ENCODE measurements around the gene SOAT1.
"Not testable (repeated sequence)": the region's sequence is repeated elsewhere in the genome, so short reads cannot be mapped to it uniquely, and the experiment has no call there.

SOAT1 gene

DNA sequence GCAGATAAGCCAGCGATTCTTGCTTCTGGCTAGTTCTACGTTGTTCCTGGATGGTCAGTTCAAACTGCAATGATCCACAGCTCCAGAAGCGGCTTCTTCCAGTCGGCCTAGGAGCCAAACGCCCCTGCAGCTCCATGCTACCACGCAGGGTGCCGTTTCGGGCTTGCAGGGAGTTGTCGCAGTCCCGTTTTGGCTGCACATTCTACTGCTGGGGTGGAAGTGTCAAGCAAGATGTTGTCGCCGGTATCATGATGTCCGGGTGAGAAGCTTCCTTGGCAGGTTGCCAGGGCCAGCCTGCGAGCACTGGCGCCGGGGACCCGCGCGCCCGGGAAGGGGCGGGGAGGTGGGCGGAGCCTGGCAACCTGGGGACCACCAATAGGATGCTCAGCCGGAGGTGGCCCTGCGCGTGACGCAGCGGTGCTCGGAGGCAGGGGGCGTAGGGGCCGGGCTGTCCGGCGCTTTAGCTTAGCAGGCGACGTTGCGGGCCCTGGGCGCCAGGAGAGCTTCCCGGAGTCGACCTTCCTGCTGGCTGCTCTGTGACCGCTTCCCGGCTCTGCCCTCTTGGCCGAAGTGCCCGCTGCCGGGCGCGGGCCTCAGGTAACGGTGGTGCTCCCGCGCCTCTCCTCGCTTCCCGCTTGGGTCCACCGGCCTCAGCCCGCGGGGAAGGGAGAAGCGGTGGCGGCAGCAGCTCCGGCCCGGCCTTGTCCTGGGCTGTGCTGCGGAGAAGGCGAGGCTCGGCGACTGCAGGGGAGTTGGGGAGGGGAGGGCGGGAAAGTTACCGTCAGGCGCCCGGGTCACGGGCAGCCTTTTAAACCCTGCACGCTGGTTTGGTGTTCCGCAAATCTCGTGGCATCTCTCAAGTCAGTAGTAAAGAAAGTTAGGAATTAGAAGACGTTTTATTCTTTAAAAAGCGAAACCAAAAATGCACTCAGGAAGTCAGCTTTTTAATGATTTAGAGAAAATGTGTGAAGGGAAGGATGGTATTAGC lies at the start of gene SOAT1:
TSS of gene SOAT1 (plus strand) at position 458 of the 988 bp plus-strand sequence. CDS start 8,888 bp downstream, outside the sequence.
- peak; percentile 89 for DNase-seq (ENCODE audit: low read depth)

DNA sequence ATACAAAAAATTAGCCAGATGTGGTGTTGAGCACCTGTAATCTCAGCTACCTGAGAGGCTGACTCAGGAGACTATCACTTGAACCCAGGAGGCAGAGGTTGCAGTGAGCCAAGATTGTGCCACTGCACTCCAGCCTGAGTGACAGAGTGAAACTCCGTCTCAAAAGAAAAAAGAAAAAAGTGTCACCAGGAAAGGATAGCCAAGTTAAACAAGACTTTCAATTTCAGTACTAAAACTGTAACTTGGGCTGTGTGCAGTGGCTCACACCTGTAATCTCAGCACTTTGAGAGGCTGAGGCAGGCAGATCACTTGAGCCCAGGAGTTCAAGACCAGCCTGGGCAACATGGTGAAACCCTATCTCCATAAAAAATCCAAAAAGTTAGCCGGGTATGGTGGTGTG lies 48.2 kb upstream of the SOAT1 start:
- not testable (repeated sequence) for DNase-seq (ENCODE audit: low read depth)

DNA sequence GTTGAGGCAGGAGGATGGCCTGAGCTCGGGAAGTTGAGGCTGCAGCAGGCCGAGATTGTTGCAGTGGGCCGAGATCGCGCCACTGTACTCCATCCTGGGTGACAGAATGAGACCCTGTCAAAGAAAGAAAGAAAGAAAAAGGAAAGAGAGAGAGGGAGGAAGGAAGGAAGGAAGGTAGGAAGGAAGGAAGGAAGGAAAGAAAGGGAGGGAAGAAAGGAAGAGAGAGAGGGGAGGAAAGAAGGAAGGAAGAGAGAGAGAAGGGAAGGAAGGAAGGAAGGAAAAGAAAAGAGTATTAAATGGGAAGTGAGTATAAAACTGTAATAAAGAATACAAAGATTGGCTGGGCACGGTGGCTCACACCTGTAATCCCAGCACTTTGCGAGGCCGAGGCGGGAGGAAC lies 45.7 kb upstream of the SOAT1 start:
- DNase-seq (ENCODE audit: low read depth), result no peak

DNA sequence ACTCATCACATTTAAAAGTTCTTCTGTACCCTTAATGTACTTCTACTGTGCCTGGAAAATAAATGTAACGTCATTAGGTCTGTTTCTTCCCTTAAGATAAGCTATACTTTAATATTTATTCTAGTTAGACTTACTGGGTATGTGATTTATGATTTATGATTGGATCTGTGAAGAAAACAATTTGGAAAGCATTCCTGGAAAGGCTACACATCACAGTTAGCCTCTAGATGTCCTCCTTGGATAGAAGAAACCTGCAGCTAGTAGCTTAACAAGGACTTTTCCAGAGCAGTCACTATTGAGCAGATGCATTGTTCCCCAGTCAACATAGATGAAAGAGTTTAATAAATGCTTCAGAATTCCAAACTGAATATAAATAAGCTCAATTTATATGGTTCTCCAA lies 41.9 kb upstream of the SOAT1 start:
- DNase-seq (ENCODE audit: low read depth), result no peak

DNA sequence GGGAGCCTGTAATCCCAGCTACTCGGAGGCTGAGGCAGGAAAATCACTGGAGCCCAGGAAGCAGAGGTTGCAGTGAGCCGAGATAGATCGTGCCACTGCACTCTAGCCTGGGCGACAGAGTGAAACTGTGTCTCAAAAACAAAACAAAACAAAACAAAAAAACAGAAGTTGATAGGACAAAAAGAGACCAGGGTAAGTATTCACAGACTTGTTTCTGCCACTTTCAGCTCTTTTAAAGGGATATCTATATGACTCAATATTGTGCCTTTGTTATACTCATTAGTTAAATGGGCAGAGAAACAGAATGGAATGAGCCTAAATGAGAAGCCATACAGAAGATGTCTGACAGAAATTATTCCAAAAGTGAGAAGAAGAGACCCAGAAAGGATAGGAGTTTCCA lies 41.0 kb upstream of the SOAT1 start:
- DNase-seq (ENCODE audit: low read depth), result no peak

DNA sequence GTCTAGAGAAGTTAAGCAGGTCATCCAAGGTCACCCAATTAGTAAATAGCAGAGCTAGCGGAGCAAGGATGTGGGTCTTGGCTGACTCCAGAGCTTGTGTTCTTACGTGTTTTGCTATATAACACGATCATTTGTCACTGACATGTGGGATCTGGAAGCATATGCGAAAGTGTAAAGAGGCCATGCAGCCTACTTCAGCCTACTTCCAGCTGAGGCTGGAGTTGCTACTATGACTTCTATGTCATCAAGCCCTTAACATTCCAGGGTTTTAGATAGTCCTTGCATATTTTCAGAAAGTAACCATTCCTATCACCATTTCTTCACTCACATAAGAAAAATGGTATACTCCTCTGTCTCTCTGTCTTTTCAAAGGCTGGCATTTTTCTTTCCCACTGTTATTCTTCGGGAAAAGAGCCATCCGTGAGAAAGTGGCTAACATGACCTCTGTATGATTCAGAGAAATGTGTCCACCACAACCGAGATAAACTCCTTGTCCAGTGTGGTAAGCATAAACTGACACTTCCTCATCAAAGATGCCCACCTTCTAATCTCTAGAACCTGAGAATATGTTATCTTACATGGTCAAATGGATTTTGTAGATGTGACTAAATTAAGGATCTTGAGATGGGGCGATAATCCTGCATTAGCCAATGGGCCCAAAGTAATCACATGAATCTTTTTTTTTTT lies 40.2 kb upstream of the SOAT1 start:
- DNase-seq (ENCODE audit: low read depth), result no peak

DNA sequence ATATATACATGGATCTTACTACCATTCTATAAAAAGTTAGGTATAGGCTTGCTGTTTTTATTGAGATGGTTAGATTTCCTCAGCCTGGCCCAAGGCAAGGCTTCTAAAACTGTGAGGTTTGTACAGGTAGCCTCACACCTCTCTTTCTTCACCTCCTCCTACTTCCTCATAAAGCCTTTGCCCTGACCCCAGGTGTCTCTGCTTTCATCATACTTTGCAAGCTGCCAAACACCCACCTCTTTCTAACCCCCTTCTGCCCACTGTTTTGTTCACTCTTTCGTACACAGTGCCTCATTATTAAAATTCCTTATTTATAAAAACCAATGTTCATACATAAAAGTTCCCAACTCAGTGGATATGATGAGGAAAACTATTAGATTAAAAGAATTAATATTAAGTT lies 31.4 kb upstream of the SOAT1 start:
- DNase-seq (ENCODE audit: low read depth), result no peak

DNA sequence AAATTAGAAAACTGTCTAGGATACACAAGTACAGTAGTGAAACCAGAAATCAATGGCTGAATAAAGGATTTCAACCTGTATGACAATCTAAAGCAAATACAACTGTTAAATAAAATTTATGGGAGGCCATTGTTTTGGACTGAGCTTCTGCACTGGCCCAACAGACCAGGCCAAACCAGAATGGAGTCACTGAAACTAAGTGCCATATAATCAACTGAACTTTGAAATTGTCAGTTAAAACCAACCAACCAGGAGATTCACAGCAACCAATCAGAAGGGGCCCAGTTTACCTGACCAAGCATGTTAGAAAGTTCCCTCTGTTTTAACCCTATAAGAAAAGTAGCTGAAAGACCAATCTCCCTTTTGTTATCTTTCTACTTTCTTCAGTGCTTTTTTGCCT lies 30.5 kb upstream of the SOAT1 start:
- no peak for DNase-seq (ENCODE audit: low read depth)

DNA sequence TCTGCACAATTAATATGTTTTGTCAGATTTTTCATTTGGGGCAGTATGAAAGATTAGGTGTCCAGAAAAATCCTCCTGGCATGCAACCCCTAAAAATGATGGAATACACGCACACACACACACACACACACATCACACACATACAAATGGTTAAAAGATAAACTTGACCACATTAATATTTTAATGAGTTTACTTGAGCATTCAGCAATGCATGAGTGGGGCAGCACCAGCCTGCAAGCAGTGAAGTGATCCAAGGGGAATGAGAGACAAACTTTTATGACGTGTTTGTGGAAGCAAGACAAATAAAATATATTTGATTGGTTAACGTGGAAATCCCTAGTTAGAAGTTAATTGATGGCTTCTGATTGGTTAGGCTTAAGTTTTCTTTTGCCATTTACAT lies 29.1 kb upstream of the SOAT1 start:
- no peak for DNase-seq (ENCODE audit: low read depth)

DNA sequence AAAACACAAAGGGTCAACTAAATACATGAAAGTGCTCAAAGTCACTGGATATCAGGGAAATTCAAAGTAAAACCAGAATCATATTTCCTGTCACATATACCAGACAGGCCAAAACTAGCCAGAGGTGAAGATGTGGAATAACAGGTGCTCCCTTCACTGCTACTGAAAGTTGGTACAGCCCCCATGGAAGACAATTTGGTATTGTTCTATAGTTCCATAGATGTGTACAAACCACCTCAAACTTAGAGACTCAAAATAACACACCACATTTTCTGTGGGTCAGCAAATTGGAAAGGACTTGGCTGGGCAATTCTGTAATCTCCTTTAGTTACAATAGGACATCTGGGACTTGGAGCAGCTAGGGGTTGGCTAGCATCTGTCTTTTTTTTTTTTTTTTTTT lies 24.5 kb upstream of the SOAT1 start:
- no peak for DNase-seq (ENCODE audit: low read depth)

DNA sequence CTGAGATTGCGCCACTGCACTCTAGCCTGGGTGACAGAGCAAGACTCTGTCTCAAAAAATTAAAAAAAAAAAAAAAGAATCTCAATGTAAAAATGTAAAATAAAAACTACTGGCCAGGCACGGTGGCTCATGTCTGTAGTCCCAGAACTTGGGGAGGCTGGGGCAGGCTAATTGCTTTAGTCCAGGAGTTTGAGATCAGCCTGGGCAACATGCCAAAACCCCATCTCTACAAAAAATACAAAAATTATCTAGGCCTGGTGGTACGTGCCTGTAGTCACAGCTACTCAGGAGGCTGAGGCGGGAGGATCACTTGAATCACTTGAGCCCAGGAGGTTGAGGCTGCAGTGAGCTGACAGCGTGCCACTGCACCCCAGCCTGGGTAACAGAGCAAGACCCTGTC lies 19.2 kb upstream of the SOAT1 start:
- DNase-seq (ENCODE audit: low read depth), result not testable (repeated sequence)

DNA sequence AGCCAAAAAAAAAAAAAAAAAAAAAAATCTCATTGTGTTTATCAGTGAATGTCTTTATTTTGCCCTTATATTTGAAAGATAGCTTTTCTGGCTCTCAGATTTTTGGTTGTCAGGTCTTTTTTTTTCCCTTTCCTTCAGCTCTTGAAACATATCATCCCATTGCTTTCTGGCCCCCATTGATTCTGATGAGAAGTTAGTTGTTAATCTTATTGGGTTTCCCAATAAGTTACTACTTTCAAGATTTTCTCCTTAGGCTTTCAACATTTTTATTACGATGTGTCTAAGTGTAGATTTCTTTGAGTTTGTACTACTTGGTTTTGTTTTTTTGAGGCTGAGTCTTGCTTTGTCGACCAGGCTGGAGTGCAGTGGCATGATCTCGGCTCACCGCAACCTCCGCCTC lies 14.7 kb upstream of the SOAT1 start:
- DNase-seq (ENCODE audit: low read depth), result no peak

DNA sequence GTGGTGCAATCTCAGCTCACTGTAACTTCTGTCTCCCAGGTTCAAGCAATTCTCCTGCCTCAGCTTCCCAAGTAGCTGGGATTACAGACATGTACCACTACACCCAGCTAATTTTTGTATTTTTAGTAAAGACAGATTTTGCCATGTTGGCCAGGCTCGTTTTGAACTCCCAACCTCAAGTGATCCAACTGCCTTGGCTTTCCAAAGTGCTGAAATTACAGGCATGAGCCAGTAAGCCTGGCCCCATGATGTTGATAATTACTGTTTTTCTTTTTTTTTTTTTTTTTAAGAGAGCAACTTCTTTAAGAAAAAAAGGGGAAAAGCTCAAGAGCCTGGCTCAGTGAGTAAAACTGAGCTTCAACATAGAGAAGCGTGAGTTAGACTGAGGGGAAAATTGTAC lies 9.6 kb upstream of the SOAT1 start:
- DNase-seq (ENCODE audit: low read depth), result no peak

DNA sequence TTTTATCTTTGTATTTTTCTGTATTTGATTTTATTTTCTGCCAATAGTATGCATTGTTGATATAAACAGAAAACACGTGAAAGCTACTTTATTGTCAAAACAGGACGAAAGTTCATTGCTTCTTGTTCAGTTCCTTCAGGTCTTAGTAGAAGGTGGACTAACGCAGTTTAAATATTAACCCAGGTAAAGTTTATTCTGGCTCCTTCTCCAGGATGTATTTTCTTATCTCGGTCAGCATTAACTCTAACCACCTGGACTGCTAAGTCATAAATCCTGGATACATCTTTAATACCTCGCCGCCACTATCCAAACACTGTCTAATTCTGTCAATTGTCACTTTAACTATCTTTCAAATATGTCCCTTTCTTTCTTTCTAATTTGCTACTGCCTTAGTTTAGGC lies 5.7 kb upstream of the SOAT1 start:
- DNase-seq (ENCODE audit: low read depth), result no peak

DNA sequence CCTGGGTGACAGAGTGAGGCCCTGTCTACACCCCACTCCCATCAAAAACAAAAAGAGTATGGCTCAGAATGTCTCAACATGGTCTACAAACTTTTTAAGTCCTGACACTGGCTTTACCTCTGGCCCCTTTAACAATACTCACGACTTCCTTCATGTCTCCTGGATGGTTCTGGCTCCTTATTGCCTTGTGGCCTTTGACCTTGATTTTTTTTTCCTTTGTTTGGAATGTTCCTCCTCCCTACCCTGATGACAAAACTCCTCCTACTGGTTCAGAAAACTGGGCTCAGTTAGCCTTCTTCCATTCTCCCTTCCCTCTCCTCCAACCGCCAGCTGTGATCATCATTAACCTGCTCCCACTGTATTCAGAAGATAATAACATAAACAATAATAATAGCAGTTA lies 4.6 kb upstream of the SOAT1 start:
- DNase-seq (ENCODE audit: low read depth), result no peak

DNA sequence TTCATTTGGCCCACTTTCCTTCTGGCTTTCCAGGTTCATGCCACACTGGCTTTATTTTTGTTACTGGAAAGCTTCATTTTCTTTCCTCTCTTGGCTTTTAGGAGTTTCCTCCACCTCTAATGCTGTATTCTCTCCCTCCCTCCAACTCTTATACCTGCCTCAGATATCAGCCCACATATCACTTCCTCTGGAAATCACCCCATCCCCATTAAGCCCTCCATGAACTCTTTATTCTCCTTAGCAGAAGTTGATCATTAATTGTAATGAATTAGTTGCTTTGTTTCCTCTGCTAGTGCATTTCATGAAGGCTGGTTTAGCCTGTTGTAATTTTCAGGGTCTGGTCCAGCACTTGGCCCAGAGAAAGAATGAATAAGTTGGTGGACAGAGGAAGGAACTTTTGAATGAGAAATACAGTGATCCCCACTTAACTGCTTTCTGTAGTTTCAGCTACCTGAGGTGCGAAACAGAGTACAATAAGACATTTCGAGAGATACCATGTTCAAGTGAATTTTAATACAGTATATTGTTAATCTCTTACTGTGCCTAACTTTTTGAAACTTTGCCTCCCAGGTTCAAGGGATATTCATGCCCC lies 1.7 kb downstream of the SOAT1 start:
- DNase-seq (ENCODE audit: low read depth), result no peak

DNA sequence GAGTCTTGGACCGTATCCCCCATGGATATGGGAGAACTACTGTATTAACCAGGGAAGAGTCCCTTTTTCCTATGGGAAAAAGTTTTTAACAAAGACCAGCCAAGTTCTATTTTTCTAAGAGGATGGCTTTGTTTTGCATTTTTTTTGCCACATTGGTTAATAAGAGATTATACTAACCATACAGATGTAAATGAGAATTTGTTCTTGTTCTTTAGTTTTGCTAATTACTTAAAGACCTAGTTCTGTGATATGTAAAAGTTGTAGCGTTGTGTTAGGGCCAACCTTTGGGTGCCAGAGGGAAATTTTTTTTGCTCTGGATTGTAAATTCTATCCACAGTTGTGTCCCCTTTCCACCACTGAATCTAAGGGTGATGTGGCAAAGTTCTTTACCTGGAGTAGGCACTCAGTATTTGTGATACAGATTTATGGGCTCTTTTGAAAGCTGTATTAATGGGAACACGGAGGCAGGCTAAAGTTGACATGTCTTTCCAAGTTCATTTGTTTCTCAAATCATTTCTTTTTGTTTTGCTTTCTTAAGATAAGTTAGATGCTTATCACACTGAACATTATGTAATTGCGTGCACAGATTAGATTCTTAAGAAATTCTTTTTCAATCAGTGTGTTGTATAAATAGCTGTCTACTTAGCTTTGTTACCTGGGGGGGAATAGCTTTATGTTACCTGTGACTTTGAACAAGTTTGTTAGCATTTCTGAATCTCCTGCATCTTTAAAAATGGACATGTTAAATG lies 2.9 kb downstream of the SOAT1 start:
- DNase-seq (ENCODE audit: low read depth), result no peak

DNA sequence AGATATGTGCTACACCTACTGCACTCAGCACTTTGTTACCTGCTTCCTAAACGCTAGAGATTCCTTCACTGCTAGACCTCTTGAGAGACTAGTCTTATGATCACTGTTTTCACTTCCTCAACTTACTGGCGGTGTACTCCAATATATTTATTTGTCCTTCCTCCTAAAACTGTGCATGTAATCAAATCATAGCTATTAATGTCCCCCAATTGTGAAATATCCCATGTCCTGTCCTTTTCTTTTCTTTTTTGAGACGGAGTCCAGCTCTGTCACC lies 3.4 kb downstream of the SOAT1 start:
- no peak for DNase-seq (ENCODE audit: low read depth)

DNA sequence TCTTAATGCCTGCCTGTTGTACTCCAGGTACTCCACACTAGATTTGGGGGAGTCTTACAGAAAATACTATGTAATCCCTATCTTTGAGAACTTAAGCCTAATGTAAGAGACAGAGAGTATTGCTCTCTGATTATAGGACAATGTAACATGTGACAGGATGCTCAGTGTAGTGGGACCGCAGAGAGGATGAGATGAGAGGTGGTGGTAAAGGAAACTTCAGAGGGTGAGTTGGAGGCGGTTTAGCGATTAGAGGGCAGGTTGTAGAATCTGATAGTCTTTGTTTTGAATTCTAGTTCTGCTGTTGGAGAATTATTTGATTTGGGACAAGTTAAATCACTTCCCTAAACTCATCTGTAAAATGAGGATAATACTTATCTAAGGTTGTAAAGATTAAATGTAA lies 5.4 kb downstream of the SOAT1 start:
- DNase-seq (ENCODE audit: low read depth), result peak; percentile 29

DNA sequence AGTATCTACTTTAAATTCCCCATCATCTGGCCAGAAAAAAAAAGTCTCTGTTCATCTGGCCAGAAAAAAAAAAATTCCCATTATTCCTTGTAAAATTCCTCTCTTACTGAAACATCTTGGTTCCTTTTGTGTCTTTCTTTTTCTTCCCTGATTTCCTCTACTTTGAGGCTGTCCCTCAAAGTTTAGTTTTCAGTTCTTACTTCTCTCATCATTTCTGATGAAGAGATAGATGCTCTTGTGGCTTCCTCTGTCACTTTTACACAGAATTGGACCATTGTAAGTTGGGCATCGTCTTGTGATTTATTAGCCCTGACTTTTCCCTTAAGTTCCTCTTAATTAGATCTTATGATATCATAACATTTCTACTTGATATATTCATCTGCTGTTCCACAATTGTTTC lies 6.5 kb downstream of the SOAT1 start:
- DNase-seq (ENCODE audit: low read depth), result no peak

DNA sequence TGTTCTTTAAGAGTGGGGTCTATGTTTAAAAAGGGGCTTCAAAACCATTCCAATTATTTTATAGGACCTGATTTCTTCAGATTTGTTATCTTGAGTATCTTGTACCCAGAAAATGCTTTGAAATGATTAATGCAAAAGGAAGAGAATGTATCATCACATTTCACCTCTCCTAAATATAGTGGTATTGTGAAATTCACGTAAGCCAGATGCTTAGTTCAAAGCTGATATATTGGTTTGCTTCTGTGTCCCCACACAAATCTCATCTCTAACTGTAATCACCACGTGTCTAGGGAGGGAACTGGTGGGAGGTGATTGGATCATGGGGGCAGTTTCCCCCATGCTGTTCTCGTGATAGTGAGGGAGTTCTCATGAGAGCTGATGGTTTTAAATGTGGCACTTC lies 8.5 kb downstream of the SOAT1 start:
- DNase-seq (ENCODE audit: low read depth), result no peak

DNA sequence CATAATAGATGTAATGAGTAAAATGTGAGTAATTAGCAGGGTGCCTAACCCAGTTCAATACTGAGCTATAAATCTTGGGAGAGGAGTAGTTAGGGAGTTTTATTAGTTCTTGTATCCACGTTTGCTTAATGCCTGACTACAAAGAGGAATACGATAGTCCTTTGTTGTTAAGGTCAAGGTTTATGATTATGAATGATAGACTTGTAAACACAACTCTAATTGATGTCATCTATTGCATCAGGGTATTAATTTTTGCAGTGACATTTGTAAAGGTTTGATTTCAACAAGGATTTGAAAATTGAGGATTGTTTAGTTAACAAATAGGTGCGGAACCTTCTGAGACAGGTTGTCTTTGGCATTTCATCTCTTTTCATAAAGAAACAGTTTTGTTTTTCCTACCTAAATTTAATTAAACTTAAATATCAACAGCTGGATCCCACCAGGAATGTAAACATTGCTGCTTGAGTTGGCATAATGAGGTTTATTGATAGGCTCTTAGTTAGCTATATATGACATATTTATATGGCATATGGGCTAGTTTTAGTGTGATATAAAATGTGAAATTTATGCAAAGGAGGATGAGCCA lies 9.7 kb downstream of the SOAT1 start:
- no peak for DNase-seq (ENCODE audit: low read depth)

Measured in activated T-cell treated with anti-CD3 and anti-CD28 coated beads for 24 hours (primary cell).